Measurements from ENCODE around the gene LARP1B. TPM values are rescaled to one million over a fixed set of nuclear protein-coding genes. Genes with fewer than 3 reads are reported as not detected.

LARP1B gene
- total and polyA plus RNA-seq, 9 of the 15 experiments (the other 6 are each of a cell fraction or from before 2014, with no cell fraction given): 19.2 to 59.7 (median 37.9) TPM

GRCh38 chr4:128061566-128062536, 739 bp downstream of the LARP1B start (continued):
- TF ChIP-seq RBBP5 (IDR thresholded peaks at IDR 0.05; ENCODE audit: borderline replicate concordance, insufficient read depth, low read length, poor library complexity, severe bottlenecking): peak; percentile 62
- TF ChIP-seq YY1 (IDR thresholded peaks at IDR 0.05; ENCODE audit: borderline replicate concordance in 1 of 3, control insufficient read depth in 1 of 3, extremely low read depth in 1 of 3, insufficient read depth in 3 of 3, insufficient read length in 1 of 3, insufficient replicate concordance in 2 of 3, low read depth in 1 of 3, low read length in 2 of 3): no peak
- no peak for TF ChIP-seq ZNF512 (tag; IDR thresholded peaks at IDR 0.05)
- TF ChIP-seq NFATC3 (IDR thresholded peaks at IDR 0.05): no peak
- no peak for TF ChIP-seq SP2 (IDR thresholded peaks at IDR 0.05; ENCODE audit: extremely low read depth, low read depth, low read length, poor library complexity, severe bottlenecking)
- TF ChIP-seq SNAPC5 (CRISPR knock-in tag; IDR thresholded peaks at IDR 0.05): no peak
- no peak for TF ChIP-seq NR0B1 (IDR thresholded peaks at IDR 0.05; ENCODE audit: partially characterized antibody)
- no peak for TF ChIP-seq ZKSCAN3 (CRISPR knock-in tag; IDR thresholded peaks at IDR 0.05)
- no peak for TF ChIP-seq ELF4 (CRISPR knock-in tag; IDR thresholded peaks at IDR 0.05)
- no peak for TF ChIP-seq YBX1 (IDR thresholded peaks at IDR 0.05)
- TF ChIP-seq ZNF699 (CRISPR knock-in tag; IDR thresholded peaks at IDR 0.05; ENCODE audit: insufficient replicate concordance): no peak
- no peak for TF ChIP-seq SMAD3 (CRISPR knock-in tag; conservative IDR thresholded peaks at IDR 0.05)
- TF ChIP-seq CBX2 (IDR thresholded peaks at IDR 0.05; ENCODE audit: insufficient read depth, low read length, poor library complexity, severe bottlenecking): no peak
- no peak for TF ChIP-seq RREB1 (CRISPR knock-in tag; IDR thresholded peaks at IDR 0.05)
- no peak for TF ChIP-seq TEAD2 (tag; IDR thresholded peaks at IDR 0.05)
- TF ChIP-seq KAT7 (CRISPR knock-in tag; IDR thresholded peaks at IDR 0.05; ENCODE audit: borderline replicate concordance): 0 out of 2 replicates have a peak, but pooled peaks have one; percentile 30
- no peak for TF ChIP-seq ZNF586 (CRISPR knock-in tag; conservative IDR thresholded peaks at IDR 0.05)
